ENCODE results near the gene TOB1.
"Not testable (repeated sequence)": the region's sequence is repeated elsewhere in the genome, so short reads cannot be mapped to it uniquely, and the experiment has no call there.

TOB1 gene

GRCh38 chr17:50899005-50899460 is 32.9 kb upstream of the TOB1 start:
- in situ Hi-C loops (cut with HindIII; ENCODE audit: low sequenced_read_pairs): no loop called here

GRCh38 chr17:50898369-50899004 is 32.3 kb upstream of the TOB1 start:
- in situ Hi-C loops (cut with HindIII; ENCODE audit: low sequenced_read_pairs): no loop called here

DNA sequence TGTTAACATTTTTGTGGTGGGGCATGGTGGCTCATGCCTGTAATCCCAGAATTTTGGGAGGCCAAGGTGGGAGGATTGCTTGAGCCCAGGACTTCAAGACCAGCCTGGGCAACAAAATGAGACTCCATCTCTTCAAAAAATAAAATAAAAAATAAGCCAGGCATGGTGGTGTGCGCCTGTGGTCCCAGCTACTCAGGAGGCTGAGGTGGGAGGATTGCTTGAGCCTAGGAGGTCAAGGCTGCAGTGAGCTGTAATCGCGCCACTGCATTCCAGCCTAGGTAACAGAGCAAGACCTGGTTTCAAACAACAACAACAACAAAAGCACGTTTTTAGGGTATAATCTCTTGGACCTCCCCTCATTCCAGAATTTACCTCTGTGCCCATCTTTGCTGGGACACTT is 28.4 kb upstream of the TOB1 start:
- in situ Hi-C loops (cut with HindIII; ENCODE audit: low sequenced_read_pairs): not testable (repeated sequence)

- in situ Hi-C loops (cut with HindIII; ENCODE audit: low sequenced_read_pairs): no loop called here
Measured at GRCh38 chr17:50893183-50893993, 27.2 kb upstream of the TOB1 start.

DNA sequence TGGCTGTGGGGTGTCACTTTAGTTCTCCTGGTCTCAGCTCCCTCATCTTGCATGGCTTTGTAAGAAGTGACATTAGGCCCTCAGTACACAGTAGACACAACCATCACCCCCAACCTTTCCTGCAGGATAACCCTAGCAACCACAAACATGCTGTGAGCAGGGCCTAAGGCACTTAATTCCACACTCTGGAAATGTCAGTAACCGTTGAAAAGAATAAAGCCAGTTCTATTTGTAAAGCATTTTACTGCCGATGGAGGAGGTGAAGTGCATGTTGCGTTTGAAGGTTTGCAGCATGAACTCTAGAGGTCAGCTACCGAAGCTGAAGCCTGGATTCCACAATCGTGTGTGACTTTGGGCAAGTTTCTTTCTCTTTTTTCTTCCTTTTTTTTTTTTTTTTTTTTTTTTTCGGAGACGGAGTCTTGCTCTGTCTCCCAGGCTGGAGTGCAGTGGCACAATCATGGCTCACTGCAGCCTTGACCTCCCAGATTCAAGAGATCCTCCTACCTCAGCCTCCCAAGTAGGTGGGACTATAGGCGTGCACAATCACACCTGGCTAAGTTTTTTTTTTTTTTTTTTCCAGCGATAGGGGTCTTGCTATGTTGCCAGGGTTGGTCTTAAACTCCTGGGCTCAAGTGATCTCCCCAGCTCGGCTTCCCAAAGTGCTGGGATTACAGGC is 26.1 kb upstream of the TOB1 start:
- in situ Hi-C loops (cut with HindIII; ENCODE audit: low sequenced_read_pairs): no loop called here

- in situ Hi-C loops (cut with HindIII; ENCODE audit: low sequenced_read_pairs): no loop called here
Measured at GRCh38 chr17:50891577-50891989, 25.4 kb upstream of the TOB1 start.

DNA sequence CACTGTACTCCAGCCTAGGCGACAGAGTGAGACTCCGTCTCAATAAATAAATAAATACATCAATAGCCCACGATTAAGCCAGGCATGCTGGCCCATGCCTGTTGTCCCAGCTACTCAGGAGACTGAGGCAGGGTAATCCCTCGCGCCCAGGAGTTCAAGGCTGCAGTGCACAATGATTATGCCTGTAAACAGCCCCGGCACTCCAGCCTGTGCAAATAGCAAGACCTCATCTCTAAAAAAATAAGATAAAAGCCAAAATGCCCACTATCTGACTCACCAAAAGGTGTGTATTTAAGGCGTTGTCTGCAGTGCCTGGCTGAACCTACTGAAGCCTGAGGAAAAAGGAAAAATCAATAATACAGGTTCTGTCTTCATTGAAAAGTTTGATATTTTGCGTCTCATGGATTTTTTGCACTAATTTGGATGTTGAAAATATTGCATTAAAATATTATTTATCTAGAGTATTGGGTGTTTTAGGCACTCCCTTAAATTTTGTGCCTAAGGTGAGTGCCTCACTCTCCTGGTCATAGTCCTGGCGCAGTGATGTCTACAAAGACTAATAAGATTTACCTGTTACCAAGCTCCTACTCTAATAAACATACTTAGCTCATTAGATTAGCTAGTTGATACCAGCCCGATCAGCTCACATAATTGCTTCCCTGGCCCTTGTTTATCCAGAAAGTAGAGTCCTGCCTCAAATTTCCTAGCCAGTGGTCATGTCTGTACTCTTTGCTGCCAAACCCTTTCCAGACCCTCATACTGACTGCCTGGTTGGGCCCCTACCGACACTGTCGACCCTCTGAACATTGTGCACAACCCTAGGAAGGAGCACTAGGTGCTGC is 24.7 kb upstream of the TOB1 start:
- in situ Hi-C loops (cut with HindIII; ENCODE audit: low sequenced_read_pairs): no loop called here

DNA sequence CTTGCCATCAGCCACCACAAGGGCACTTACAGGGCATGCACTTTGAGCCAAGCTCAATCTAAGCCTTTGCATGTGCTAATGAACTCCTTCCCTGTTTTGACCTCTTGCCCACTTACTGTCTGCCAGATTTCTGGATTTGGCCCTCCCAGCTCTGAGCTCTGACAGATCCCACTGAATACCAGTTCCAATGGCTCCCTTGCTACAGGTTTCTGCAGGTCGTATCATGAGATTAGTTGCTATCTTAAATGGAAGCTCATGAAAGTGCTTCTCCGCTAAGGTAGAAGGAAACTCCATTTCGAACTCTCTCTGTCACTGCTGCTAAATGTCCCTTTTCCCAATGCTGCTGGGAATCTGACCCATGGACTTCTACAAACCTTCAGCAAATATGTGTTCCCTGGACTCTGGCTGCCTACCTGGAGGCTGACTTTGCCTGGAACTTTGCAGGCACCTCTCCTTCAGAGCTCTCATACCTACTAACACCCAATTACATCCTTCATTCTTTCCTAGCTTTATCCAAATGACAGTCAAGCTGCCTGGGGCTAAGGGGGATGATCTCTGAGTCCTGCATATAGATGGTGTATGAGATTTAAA is 23.5 kb upstream of the TOB1 start:
- in situ Hi-C loops (cut with HindIII; ENCODE audit: low sequenced_read_pairs): no loop called here

DNA sequence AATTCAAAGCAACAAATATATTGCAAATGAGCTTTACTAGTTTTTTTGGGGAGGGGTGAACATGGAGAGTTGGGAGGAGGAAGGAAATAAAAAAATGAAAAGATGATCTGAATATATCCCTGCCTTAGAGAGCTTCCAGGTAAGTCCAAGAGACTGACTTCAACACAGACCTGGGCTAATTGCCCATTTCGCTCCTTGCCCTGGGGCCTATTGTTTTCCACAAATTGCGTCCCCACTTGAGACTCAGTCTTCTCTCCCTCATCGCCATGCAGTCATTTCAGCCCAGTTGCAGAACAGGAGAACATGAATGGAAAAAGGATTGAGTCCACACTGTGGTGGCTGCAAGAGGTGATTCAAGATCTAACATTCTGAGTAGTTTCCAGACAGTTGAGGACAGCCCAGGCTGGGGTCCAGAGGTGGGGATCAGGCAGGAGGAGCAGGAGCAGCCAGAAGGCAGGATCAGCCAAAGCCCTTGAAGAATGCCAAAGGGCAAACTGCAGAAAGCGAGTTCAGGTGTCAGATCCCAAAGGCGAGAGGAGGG is 21.6 kb upstream of the TOB1 start:
- in situ Hi-C loops (cut with HindIII; ENCODE audit: low sequenced_read_pairs): no loop called here

DNA sequence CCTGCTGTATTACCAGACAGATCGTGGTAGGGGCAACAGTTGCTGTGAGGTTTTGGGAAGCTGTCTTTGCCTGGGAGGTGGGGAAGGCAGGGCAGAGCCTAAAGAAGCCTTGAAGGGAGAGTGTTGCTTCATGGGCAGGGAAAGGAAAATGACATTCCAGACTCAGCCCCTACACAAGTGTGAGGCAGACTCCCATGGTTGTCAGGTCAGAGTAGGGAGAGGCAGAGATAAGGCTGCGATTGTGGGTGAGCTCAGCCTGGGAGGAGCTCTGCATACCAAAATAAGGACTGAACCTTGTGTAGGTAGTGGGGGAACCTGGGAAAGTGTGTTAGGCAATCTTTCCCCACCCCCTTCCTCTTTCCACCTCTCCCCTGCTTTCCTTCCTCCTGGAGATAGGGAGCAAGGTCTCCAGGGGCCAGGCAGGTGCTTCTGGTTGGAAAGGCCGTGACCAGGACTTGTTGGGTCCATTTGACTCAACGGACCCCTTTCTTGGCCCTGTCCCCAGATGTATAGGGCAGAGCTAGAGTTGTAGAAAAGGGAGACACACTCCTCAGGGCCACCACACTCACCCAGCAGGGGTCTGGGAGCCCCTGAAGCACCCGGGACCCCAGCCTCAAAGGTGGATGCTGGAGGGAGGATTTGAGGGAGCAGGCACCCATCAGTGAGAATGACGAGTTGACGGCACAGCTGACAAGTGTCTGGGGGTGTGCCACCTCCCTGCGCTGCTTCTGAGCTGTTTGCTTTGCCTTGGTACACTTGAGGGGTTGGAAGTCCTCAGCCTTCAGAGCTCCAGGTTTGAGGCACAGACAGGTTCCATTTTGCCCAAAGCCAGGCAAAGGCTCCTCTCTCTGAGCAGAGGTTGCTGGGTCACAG is 18.5 kb upstream of the TOB1 start:
- in situ Hi-C loops (cut with HindIII; ENCODE audit: low sequenced_read_pairs): no loop called here

GRCh38 chr17:50883850-50884438 is 17.8 kb upstream of the TOB1 start:
- in situ Hi-C loops (cut with HindIII; ENCODE audit: low sequenced_read_pairs): no loop called here

GRCh38 chr17:50882851-50883250 is 16.7 kb upstream of the TOB1 start:
- in situ Hi-C loops (cut with HindIII; ENCODE audit: low sequenced_read_pairs): no loop called here

DNA sequence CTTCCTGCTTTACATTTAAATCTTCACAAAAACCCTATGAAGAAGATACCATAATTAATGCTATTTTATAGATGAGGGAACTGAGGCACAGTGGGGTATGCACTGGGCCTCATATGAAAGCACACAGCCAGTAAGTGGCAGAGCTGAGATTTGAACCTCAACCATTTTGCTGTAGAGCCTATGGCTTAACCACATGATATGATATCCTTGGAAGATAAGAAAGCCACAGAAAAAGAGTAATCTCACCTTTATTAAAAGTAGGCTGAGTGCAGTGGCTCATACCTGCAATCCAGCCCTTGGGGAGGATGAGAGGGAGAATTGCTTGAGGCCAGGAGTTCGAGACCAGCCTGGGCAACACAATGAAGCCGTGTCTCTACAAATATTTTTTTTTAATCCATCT is 15.0 kb upstream of the TOB1 start:
- in situ Hi-C loops (cut with HindIII; ENCODE audit: low sequenced_read_pairs): no loop called here

GRCh38 chr17:50879086-50879485 is 12.9 kb upstream of the TOB1 start:
- in situ Hi-C loops (cut with HindIII; ENCODE audit: low sequenced_read_pairs): no loop called here

DNA sequence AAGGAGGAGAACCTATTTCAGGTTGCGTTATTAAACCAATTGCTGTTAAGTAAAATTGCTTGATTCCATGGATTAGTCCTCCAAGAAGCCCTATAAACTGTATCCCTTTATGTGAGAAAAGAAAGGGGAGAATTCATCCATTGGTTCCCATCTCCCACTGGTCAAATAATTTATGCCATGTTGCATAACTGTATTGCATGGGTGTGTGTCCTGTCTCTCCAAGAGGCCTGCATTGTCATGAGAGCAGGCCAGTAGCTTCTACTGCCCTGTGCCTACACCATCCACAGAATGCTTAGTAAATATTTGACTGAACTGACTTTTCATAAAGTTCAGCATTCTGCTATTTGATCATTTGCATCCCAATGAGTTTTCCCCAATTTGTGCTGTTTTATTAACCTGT is 11.7 kb upstream of the TOB1 start:
- in situ Hi-C loops (cut with HindIII; ENCODE audit: low sequenced_read_pairs): no loop called here

GRCh38 chr17:50877042-50877441 is 10.9 kb upstream of the TOB1 start:
- in situ Hi-C loops (cut with HindIII; ENCODE audit: low sequenced_read_pairs): not testable (repeated sequence)

GRCh38 chr17:50875074-50875473 is 8.9 kb upstream of the TOB1 start:
- in situ Hi-C loops (cut with HindIII; ENCODE audit: low sequenced_read_pairs): no loop called here

- in situ Hi-C loops (cut with HindIII; ENCODE audit: low sequenced_read_pairs): no loop called here
Measured at GRCh38 chr17:50872710-50873424, 6.7 kb upstream of the TOB1 start.

Measured in endothelial cell of hepatic sinusoid (primary cell).